Measurements from ENCODE around the gene AAK1. TPM values are rescaled to one million over a fixed set of nuclear protein-coding genes. Genes with fewer than 3 reads are reported as not detected.

The AAK1 gene
- total and polyA plus RNA-seq, 10 of the 15 experiments (the other 5 are each of a cell fraction or from before 2014, with no cell fraction given): 2.9 to 41.4 (median 17.5) TPM

- no peak for TF ChIP-seq PBX3 (IDR thresholded peaks at IDR 0.05; ENCODE audit: insufficient replicate concordance, low read depth, low read length)
- no peak for TF ChIP-seq MLLT1 (IDR thresholded peaks at IDR 0.05)
- TF ChIP-seq CBX5 (IDR thresholded peaks at IDR 0.05; ENCODE audit: low read depth): no peak
- TF ChIP-seq ZNF274 (IDR thresholded peaks at IDR 0.05; ENCODE audit: insufficient read depth, insufficient read length): no peak
- no peak for TF ChIP-seq STAT1 (conservative IDR thresholded peaks at IDR 0.05)
- no peak for TF ChIP-seq KLF5 (IDR thresholded peaks at IDR 0.05; ENCODE audit: partially characterized antibody)
- TF ChIP-seq BHLHE40 (IDR thresholded peaks at IDR 0.05; ENCODE audit: borderline replicate concordance in 1 of 2, low read depth in 2 of 2, low read length in 1 of 2): no peak
- no peak for TF ChIP-seq CBX3 (IDR thresholded peaks at IDR 0.05; ENCODE audit: borderline replicate concordance, low read depth)
- TF ChIP-seq BCL3 (IDR thresholded peaks at IDR 0.05; ENCODE audit: borderline replicate concordance, insufficient read depth, low read depth, low read length, poor library complexity, severe bottlenecking): no peak
- TF ChIP-seq POU2F2 (IDR thresholded peaks at IDR 0.05; ENCODE audit: borderline replicate concordance, low read depth, low read length): no peak
- TF ChIP-seq SUPT20H (IDR thresholded peaks at IDR 0.05; ENCODE audit: borderline replicate concordance, control insufficient read depth, low read depth, low read length): no peak
Measured at GRCh38 chr2:69629921-69630608, 13.5 kb downstream of the AAK1 start (continued).

All from GM12878 (cell line).